ENCODE data around the gene MGST2.

Gene MGST2

GRCh38 chr4:139690419-139690818, 24.8 kb downstream of the MGST2 start:
- no peak for TF ChIP-seq RAD21 (IDR thresholded peaks at IDR 0.05; ENCODE audit: low read depth)
- no peak for TF ChIP-seq EP300 (IDR thresholded peaks at IDR 0.05; ENCODE audit: borderline replicate concordance)

GRCh38 chr4:139692309-139693012, 26.8 kb downstream of the MGST2 start:
- TF ChIP-seq YY1 (IDR thresholded peaks at IDR 0.05; ENCODE audit: low read depth) (no peak), TAF1 (IDR thresholded peaks at IDR 0.05; ENCODE audit: low read depth) (no peak), NFIC (IDR thresholded peaks at IDR 0.05) (no peak), USF1 (IDR thresholded peaks at IDR 0.05) (no peak), EP300 (IDR thresholded peaks at IDR 0.05; ENCODE audit: borderline replicate concordance) (no peak), EGR1 (IDR thresholded peaks at IDR 0.05) (no peak), RAD21 (IDR thresholded peaks at IDR 0.05; ENCODE audit: low read depth) (no peak), TCF12 (IDR thresholded peaks at IDR 0.05; ENCODE audit: low read depth) (no peak), TEAD4 (IDR thresholded peaks at IDR 0.05) (no peak), MAX (IDR thresholded peaks at IDR 0.05) (no peak), CREB1 (IDR thresholded peaks at IDR 0.05; ENCODE audit: low read depth) (no peak)

GRCh38 chr4:139694522-139695107, 29.0 kb downstream of the MGST2 start:
- no peak for TF ChIP-seq ZBTB7A (IDR thresholded peaks at IDR 0.05; ENCODE audit: low read depth)
- no peak for TF ChIP-seq MAX (IDR thresholded peaks at IDR 0.05)
- TF ChIP-seq YY1 (IDR thresholded peaks at IDR 0.05; ENCODE audit: low read depth) = no peak
- TF ChIP-seq TAF1 (IDR thresholded peaks at IDR 0.05; ENCODE audit: low read depth) = no peak

- TF ChIP-seq YY1 (IDR thresholded peaks at IDR 0.05; ENCODE audit: low read depth) (no peak), TAF1 (IDR thresholded peaks at IDR 0.05; ENCODE audit: low read depth) (no peak), NFIC (IDR thresholded peaks at IDR 0.05) (no peak), EP300 (IDR thresholded peaks at IDR 0.05; ENCODE audit: borderline replicate concordance) (no peak), TEAD4 (IDR thresholded peaks at IDR 0.05) (no peak), REST (IDR thresholded peaks at IDR 0.05; ENCODE audit: low read depth) (no peak), TCF12 (IDR thresholded peaks at IDR 0.05; ENCODE audit: low read depth) (no peak), USF1 (IDR thresholded peaks at IDR 0.05) (no peak), CEBPB (IDR thresholded peaks at IDR 0.05) (no peak), FOXM1 (IDR thresholded peaks at IDR 0.05; ENCODE audit: borderline replicate concordance, low read depth) (no peak), EGR1 (IDR thresholded peaks at IDR 0.05) (no peak), ZBTB7A (IDR thresholded peaks at IDR 0.05; ENCODE audit: low read depth) (no peak)
Observed at GRCh38 chr4:139696491-139696890, 30.9 kb downstream of the MGST2 start.

GRCh38 chr4:139700568-139700967, 34.9 kb downstream of the MGST2 start:
- TF ChIP-seq CREB1 (IDR thresholded peaks at IDR 0.05; ENCODE audit: low read depth) = no peak
- TF ChIP-seq USF1 (IDR thresholded peaks at IDR 0.05) = no peak
- TF ChIP-seq ZBTB7A (IDR thresholded peaks at IDR 0.05; ENCODE audit: low read depth) = no peak
- no peak for TF ChIP-seq NFIC (IDR thresholded peaks at IDR 0.05)
- no peak for TF ChIP-seq MAX (IDR thresholded peaks at IDR 0.05)
- TF ChIP-seq TCF12 (IDR thresholded peaks at IDR 0.05; ENCODE audit: low read depth) = no peak
- TF ChIP-seq REST (IDR thresholded peaks at IDR 0.05; ENCODE audit: low read depth) = no peak
- no peak for TF ChIP-seq EP300 (IDR thresholded peaks at IDR 0.05; ENCODE audit: borderline replicate concordance)
- no peak for TF ChIP-seq TAF1 (IDR thresholded peaks at IDR 0.05; ENCODE audit: low read depth)
